Osteoblast (primary cell): Measurements from ENCODE around the gene PHLDB2. TPM values are rescaled to one million over a fixed set of nuclear protein-coding genes. Genes with fewer than 3 reads are reported as not detected.

Experiments used
- DNase-seq: peaks from one replicate; pipeline ENCODE4 v3.0.0; 2011; ENCODE audit warnings: low spot score, mixed read lengths; ENCODE audit not compliant: insufficient read length; ENCODE audit errors: missing footprints
- H2AFZ ChIP-seq: 2 replicates; pipeline ENCODE4 v1.6.0; 2011; ENCODE audit warnings: mild to moderate bottlenecking, low read length
- H3K27ac ChIP-seq: 2 replicates; pipeline ENCODE4 v1.5.1; 2011; ENCODE audit warnings: mild to moderate bottlenecking, low read depth, low read length, moderate library complexity
- H3K27me3 ChIP-seq: 2 replicates; pipeline ENCODE4 v1.6.0; 2012; ENCODE audit warnings: mild to moderate bottlenecking, control low read depth, inconsistent platforms, low read length, moderate library complexity; ENCODE audit not compliant: insufficient read depth
- H3K36me3 ChIP-seq: 2 replicates; pipeline ENCODE4 v1.5.1; 2011; ENCODE audit warnings: mild to moderate bottlenecking, low read length, control low read depth, moderate library complexity; ENCODE audit not compliant: insufficient read depth
- H3K4me1 ChIP-seq: 2 replicates; pipeline ENCODE4 v1.5.1; 2011; ENCODE audit warnings: mild to moderate bottlenecking, low read length, control low read depth, moderate library complexity; ENCODE audit not compliant: insufficient read depth
- H3K4me2 ChIP-seq: 2 replicates; pipeline ENCODE4 v1.6.0; 2011; ENCODE audit warnings: mild to moderate bottlenecking, low read length; ENCODE audit not compliant: insufficient read depth
- H3K4me3 ChIP-seq: fragments of 200-600 bp; sonication (generic); 3 replicates; pipeline ENCODE4 v1.5.1; 2012; ENCODE audit warnings: mild to moderate bottlenecking, low read length, inconsistent platforms; ENCODE audit not compliant: insufficient read depth
- H3K79me2 ChIP-seq: 2 replicates; pipeline ENCODE4 v1.6.0; 2012; ENCODE audit warnings: mild to moderate bottlenecking, low read length, control low read depth, inconsistent platforms; ENCODE audit not compliant: insufficient read depth
- H3K9me3 ChIP-seq: 2 replicates; pipeline ENCODE4 v1.5.1; 2011; ENCODE audit warnings: low read depth, low read length, control low read depth
- H4K20me1 ChIP-seq: 2 replicates; pipeline ENCODE4 v1.6.0; 2012; ENCODE audit warnings: mild to moderate bottlenecking, low read length, control low read depth; ENCODE audit not compliant: insufficient read depth
- CTCF ChIP-seq: IDR thresholded peaks from 2 replicates; pipeline ENCODE4 v1.5.1; 2011; ENCODE audit warnings: mild to moderate bottlenecking, low read depth, low read length, moderate library complexity; ENCODE audit errors: extremely low read depth
- total RNA-seq: library from RNA; depleted of rRNA; stranded (reverse); fragments of >200 nt; gene quantifications from 2 replicates; pipeline ENCODE4 v1.2.3, GENCODE V29; 2012

PHLDB2 gene
- total RNA-seq, 1 donor: 107 TPM

DNA sequence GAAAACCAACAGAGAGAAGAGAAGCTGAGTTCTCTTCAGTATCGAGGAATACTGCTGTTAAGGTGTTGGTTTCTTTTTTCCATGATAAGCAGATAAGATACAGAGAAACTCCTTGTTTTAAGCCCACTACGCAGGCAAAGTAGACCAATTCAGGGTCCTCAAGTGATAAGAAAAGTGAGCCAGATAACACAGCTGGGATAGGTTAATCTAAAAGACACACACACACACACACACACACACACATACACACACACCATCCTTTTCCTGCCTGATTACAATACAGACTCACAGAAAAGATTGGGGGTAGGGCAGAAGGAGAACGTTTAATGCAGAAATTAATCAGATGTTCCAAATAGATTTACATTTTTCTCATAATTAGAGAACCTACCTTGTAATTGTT lies 6.5 kb upstream of the PHLDB2 start:
- no peak for DNase-seq
- no peaks in the 10 kb centered on the region for H3K79me2 ChIP-seq
- H3K9me3 ChIP-seq: no peaks in the 10 kb centered on the region
- TF ChIP-seq CTCF: no peak
- peak overlapping the region; percentile 29 for H3K27ac ChIP-seq
- no peaks in the 10 kb centered on the region for H4K20me1 ChIP-seq
- no peak overlapping the region for H3K4me3 ChIP-seq
- H3K4me2 ChIP-seq: no peak overlapping the region
- H3K36me3 ChIP-seq: no peaks in the 10 kb centered on the region
- peaks cover 14% of the 10 kb centered on the region for H3K4me1 ChIP-seq
- peak overlapping the region; percentile 38 for H2AFZ ChIP-seq
- no peaks in the 10 kb centered on the region for H3K27me3 ChIP-seq

DNA sequence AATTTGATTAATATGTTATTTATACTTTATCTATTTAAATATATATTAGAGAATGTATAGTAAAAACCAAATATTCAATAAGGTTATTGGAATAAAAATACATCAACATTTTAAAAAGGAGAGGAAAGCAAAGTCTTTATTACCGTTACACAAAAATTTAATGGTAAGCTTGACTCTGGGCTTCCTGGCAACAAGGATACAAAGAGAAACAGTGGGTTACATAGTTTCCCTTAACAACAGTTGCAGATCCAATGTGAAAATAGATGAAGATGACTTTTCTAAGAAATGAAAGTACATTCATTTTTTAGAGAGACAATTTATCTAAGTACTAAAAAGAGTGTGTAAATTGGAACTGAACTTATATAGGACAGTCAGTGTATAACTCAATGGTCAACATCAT lies 6.0 kb upstream of the PHLDB2 start:
- H3K9me3 ChIP-seq: no peaks in the 10 kb centered on the region
- no peak for TF ChIP-seq CTCF
- H4K20me1 ChIP-seq: no peaks in the 10 kb centered on the region
- no peak for DNase-seq
- H3K36me3 ChIP-seq: no peaks in the 10 kb centered on the region
- no peak overlapping the region for H3K4me3 ChIP-seq
- no peaks in the 10 kb centered on the region for H3K79me2 ChIP-seq
- H3K27me3 ChIP-seq: no peaks in the 10 kb centered on the region
- no peak overlapping the region for H3K27ac ChIP-seq
- H3K4me1 ChIP-seq: peaks cover 14% of the 10 kb centered on the region
- no peak overlapping the region for H3K4me2 ChIP-seq
- no peak overlapping the region for H2AFZ ChIP-seq

- DNase-seq: no peak
- H3K4me3 ChIP-seq: no peak overlapping the region
- no peak for TF ChIP-seq CTCF
- H3K79me2 ChIP-seq: peaks cover 14% of the 10 kb centered on the region
- no peaks in the 10 kb centered on the region for H3K36me3 ChIP-seq
- no peaks in the 10 kb centered on the region for H3K27me3 ChIP-seq
- no peak overlapping the region for H3K4me2 ChIP-seq
- H3K27ac ChIP-seq: no peak overlapping the region
- no peak overlapping the region for H2AFZ ChIP-seq
- H3K4me1 ChIP-seq: peaks cover 14% of the 10 kb centered on the region
- H4K20me1 ChIP-seq: no peaks in the 10 kb centered on the region
- H3K9me3 ChIP-seq: no peaks in the 10 kb centered on the region
These were observed 4.1 kb upstream of the PHLDB2 start for GRCh38 chr3:111854990-111855389.

DNA sequence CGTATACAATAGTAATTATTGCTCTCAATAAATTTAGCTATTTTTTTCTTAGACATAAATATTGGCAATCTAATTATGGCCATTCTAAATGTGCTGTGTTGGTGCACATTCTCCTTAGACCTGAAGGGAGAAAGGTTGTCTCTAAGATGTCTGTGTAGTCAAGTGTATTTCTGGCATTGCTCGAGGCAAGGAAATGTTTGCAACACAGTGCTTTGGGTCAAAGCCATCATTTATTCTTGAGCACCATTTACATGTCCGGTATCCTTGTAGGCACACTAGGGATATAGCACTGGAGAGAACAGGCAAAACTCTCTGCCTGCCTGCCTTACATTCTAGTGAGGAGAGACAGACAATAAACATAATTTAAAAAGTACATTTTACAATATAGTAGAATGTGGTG lies 2.6 kb upstream of the PHLDB2 start:
- H3K27ac ChIP-seq: no peak overlapping the region
- no peak for TF ChIP-seq CTCF
- no peak overlapping the region for H3K4me2 ChIP-seq
- H3K36me3 ChIP-seq: no peaks in the 10 kb centered on the region
- no peak overlapping the region for H2AFZ ChIP-seq
- no peaks in the 10 kb centered on the region for H3K9me3 ChIP-seq
- no peaks in the 10 kb centered on the region for H3K27me3 ChIP-seq
- H4K20me1 ChIP-seq: no peaks in the 10 kb centered on the region
- H3K79me2 ChIP-seq: peaks cover 29% of the 10 kb centered on the region
- DNase-seq: no peak
- peaks cover 9% of the 10 kb centered on the region for H3K4me1 ChIP-seq
- no peak overlapping the region for H3K4me3 ChIP-seq
